CD14-positive monocyte (primary cell): ENCODE data around the gene DDC. TPM values are rescaled to one million over a fixed set of nuclear protein-coding genes. Genes with fewer than 3 reads are reported as not detected.
"Not testable (repeated sequence)": the region's sequence is repeated elsewhere in the genome, so short reads cannot be mapped to it uniquely, and the experiment has no call there.

Source experiments
- DNase-seq, 3 donors: peaks; one replicate each; pipeline ENCODE4 v3.0.0-alpha.2; 2011 to 2022
- H2AFZ ChIP-seq: 2 replicates; pipeline ENCODE4 v1.6.0; 2012; ENCODE audit warnings: mild to moderate bottlenecking, low read depth, low read length, inconsistent platforms; ENCODE audit not compliant: insufficient read depth, poor library complexity, severe bottlenecking
- H3K27ac ChIP-seq, 2 donors: 1 replicate in 1 of 2; 2 replicates in 1 of 2; pipeline ENCODE4 v1.5.1; 2012 to 2013; ENCODE audit warnings: low read length in 2 of 2, control low read depth in 1 of 2, inconsistent platforms in 1 of 2, low read depth in 1 of 2, mild to moderate bottlenecking in 1 of 2
- H3K27me3 ChIP-seq, 2 donors: one replicate each; pipeline versions ENCODE4 v1.6.0 to v1.6.1; 2011 to 2013; ENCODE audit warnings: low read length in 2 of 2; ENCODE audit not compliant: control insufficient read depth in 2 of 2, insufficient read depth in 2 of 2
- H3K36me3 ChIP-seq, 2 donors: replicated peaks in 1 of 2; 1 replicate in 1 of 2; 2 replicates in 1 of 2; pipeline versions ENCODE4 v1.5.1 to v1.6.1; 2012 to 2013; ENCODE audit warnings: low read length in 2 of 2, control low read depth in 1 of 2, inconsistent platforms in 1 of 2, mild to moderate bottlenecking in 1 of 2; ENCODE audit not compliant: insufficient read depth in 2 of 2, control insufficient read depth in 1 of 2
- H3K4me1 ChIP-seq, 2 donors: 1 replicate in 1 of 2; 2 replicates in 1 of 2; pipeline versions ENCODE4 v1.5.1 to v1.6.1; 2012 to 2013; ENCODE audit warnings: low read length in 2 of 2, control low read depth in 1 of 2, inconsistent platforms in 1 of 2, mild to moderate bottlenecking in 1 of 2, moderate library complexity in 1 of 2; ENCODE audit not compliant: insufficient read depth in 2 of 2, control insufficient read depth in 1 of 2
- H3K4me2 ChIP-seq: replicated peaks from 2 replicates; pipeline ENCODE3; 2012; ENCODE audit warnings: low read length, moderate library complexity, mild to moderate bottlenecking; ENCODE audit not compliant: poor library complexity, severe bottlenecking; ENCODE audit errors: extremely low read depth
- H3K4me3 ChIP-seq, 3 experiments: fragments of 200-600 bp in 1 of 3; sonication (generic) in 1 of 3; replicated peaks in 1 of 3; 1 replicate in 2 of 3; 2 replicates in 1 of 3; pipeline ENCODE4 v1.5.1; 2011 to 2013; ENCODE audit warnings: low read length in 3 of 3, mild to moderate bottlenecking in 3 of 3, control low read depth in 2 of 3, low read depth in 2 of 3, inconsistent platforms in 1 of 3, moderate library complexity in 1 of 3
- H3K79me2 ChIP-seq: 2 replicates; pipeline ENCODE4 v1.6.0; 2012; ENCODE audit warnings: mild to moderate bottlenecking, control low read depth, inconsistent platforms, low read length, moderate library complexity; ENCODE audit not compliant: insufficient read depth
- H3K9ac ChIP-seq: 2 replicates; pipeline ENCODE4 v1.6.0; 2017; ENCODE audit warnings: low read length, mild to moderate bottlenecking; ENCODE audit not compliant: insufficient read depth, poor library complexity, severe bottlenecking
- H3K9me3 ChIP-seq, 2 donors: replicated peaks in 1 of 2; 1 replicate in 1 of 2; 2 replicates in 1 of 2; pipeline versions ENCODE4 v1.5.1 to v1.6.1; 2012 to 2013; ENCODE audit warnings: low read length in 2 of 2, control low read depth in 1 of 2; ENCODE audit not compliant: control insufficient read depth in 1 of 2, insufficient read depth in 1 of 2
- H4K20me1 ChIP-seq: 2 replicates; pipeline ENCODE4 v1.6.0; 2012; ENCODE audit warnings: mild to moderate bottlenecking, low read length, control low read depth, moderate library complexity; ENCODE audit not compliant: insufficient read depth
- H3K27ac Mint-ChIP-seq, 7 donors: one replicate each; pipeline ENCODE4 v1.8.0; 2020; ENCODE audit warnings: mild to moderate bottlenecking in 7 of 7, mixed read lengths in 7 of 7, moderate library complexity in 6 of 7, inconsistent platforms in 2 of 7
- H3K27me3 Mint-ChIP-seq, 3 donors: one replicate each; pipeline ENCODE4 v1.8.0; 2021 to 2022; ENCODE audit warnings: low read depth in 3 of 3, mild to moderate bottlenecking in 3 of 3, mixed read lengths in 3 of 3, moderate library complexity in 3 of 3, inconsistent platforms in 1 of 3
- H3K36me3 Mint-ChIP-seq, 2 donors: one replicate each; pipeline ENCODE4 v1.8.0; 2020; ENCODE audit warnings: mixed read lengths in 2 of 2, inconsistent platforms in 1 of 2, mild to moderate bottlenecking in 1 of 2
- H3K4me1 Mint-ChIP-seq: one replicate; pipeline ENCODE4 v1.8.0; 2020; ENCODE audit warnings: mild to moderate bottlenecking, mixed read lengths
- H3K4me3 Mint-ChIP-seq, 2 donors: one replicate each; pipeline ENCODE4 v1.8.0; 2020; ENCODE audit warnings: mild to moderate bottlenecking in 2 of 2, mixed read lengths in 2 of 2, moderate library complexity in 1 of 2
- H3K9me3 Mint-ChIP-seq, 7 donors: one replicate each; pipeline ENCODE4 v1.8.0; 2020 to 2022; ENCODE audit warnings: mixed read lengths in 7 of 7, mild to moderate bottlenecking in 6 of 7, moderate library complexity in 6 of 7, inconsistent platforms in 2 of 7
- CTCF ChIP-seq: fragments of 200-600 bp; IDR thresholded peaks from one replicate; pipeline ENCODE4 v1.8.0; 2022; ENCODE audit warnings: antibody characterized with exemption, mild to moderate bottlenecking
- WGBS: methylation state at CpG from one replicate; pipeline ENCODE4 v1.1.5; 2013; ENCODE audit warnings: missing lambda C conversion rate; ENCODE audit not compliant: insufficient coverage; 5-methylcytosine and 5-hydroxymethylcytosine counted together
- intact Hi-C, 2 donors: fragments of 100-400 bp; cut with micrococcal nuclease; formaldehyde crosslinking; loops; one replicate each; pipeline versions ENCODE4 v1.15.0 to v1.15.1; 2023
- polyA plus RNA-seq, 3 donors: library from polyadenylated mRNA; depleted of rRNA in 1 of 3; unstranded in 2 of 3; stranded (reverse) in 1 of 3; fragments of 300-500 nt in 2 of 3; fragments of >200 nt in 1 of 3; fragmentation: Illumina TruSeq in 2 of 3; gene quantifications; 1 replicate in 2 of 3; 2 replicates in 1 of 3; pipeline ENCODE4 v1.2.3, GENCODE V29; 2012 to 2021

Gene DDC
- polyA plus RNA-seq, 3 donors: not detected

GRCh38 chr7:50458651-50459050, 106.6 kb downstream of the DDC start:
- H3K79me2 ChIP-seq, H3K27ac ChIP-seq, H2AFZ ChIP-seq, H3K9ac ChIP-seq, H3K36me3 ChIP-seq, H3K9me3 Mint-ChIP-seq, H3K4me3 ChIP-seq, H3K4me3 Mint-ChIP-seq, H3K9me3 ChIP-seq, H3K36me3 Mint-ChIP-seq, H3K27ac Mint-ChIP-seq, intact Hi-C loops, H3K27me3 Mint-ChIP-seq, H4K20me1 ChIP-seq, H3K4me2 ChIP-seq, DNase-seq, H3K27me3 ChIP-seq: not testable (repeated sequence)
- peaks cover 10 to 11% of the 10 kb centered on the region in 2 donors for H3K4me1 ChIP-seq
- peaks cover 14% of the 10 kb centered on the region for H3K4me1 Mint-ChIP-seq
- WGBS: no CpG with 5 or more reads among the region's 4 CpGs

GRCh38 chr7:50456371-50457123, 108.7 kb downstream of the DDC start:
- H3K36me3 ChIP-seq: no peaks in the 10 kb centered on the region
- WGBS: 0% methylated on average over 1 of the region's 3 CpGs
- H2AFZ ChIP-seq: no peak overlapping the region
- H3K9me3 ChIP-seq: no peaks in the 10 kb centered on the region
- no peak overlapping the region for H3K4me2 ChIP-seq
- H3K4me3 ChIP-seq: no peak overlapping the region
- no peak overlapping the region for H3K4me3 Mint-ChIP-seq
- H3K79me2 ChIP-seq: no peaks in the 10 kb centered on the region
- H3K27ac ChIP-seq: no peak overlapping the region
- peaks cover 0 to 3% (median 1%) of the 10 kb centered on the region in 3 donors for H3K27me3 Mint-ChIP-seq
- H3K9me3 Mint-ChIP-seq: peaks cover 0 to 7% (median 3%) of the 10 kb centered on the region in 7 donors
- intact Hi-C loops: no loop called here
- H3K9ac ChIP-seq: no peak overlapping the region
- peaks cover 10 to 11% of the 10 kb centered on the region in 2 donors for H3K4me1 ChIP-seq
- no peak for DNase-seq
- H4K20me1 ChIP-seq: no peaks in the 10 kb centered on the region
- no peak for TF ChIP-seq CTCF
- H3K27me3 ChIP-seq: no peaks in the 10 kb centered on the region
- peaks cover 14% of the 10 kb centered on the region for H3K4me1 Mint-ChIP-seq
- H3K27ac Mint-ChIP-seq: no peak overlapping the region
- H3K36me3 Mint-ChIP-seq: no peaks in the 10 kb centered on the region
